K562 (cell line): ENCODE measurements around the gene PTCH2. TPM values are rescaled to one million over a fixed set of nuclear protein-coding genes. Genes with fewer than 3 reads are reported as not detected.

Experiments
- BRCA1 ChIP-seq, 2 experiments: fragments of 450-650 bp in 1 of 2; sonication (generic) in 1 of 2; formaldehyde crosslinking in 1 of 2; IDR thresholded peaks; 2 replicates each; pipeline versions ENCODE4 v1.5.0 to v1.6.1; 2017 to 2020; ENCODE audit warnings: mild to moderate bottlenecking in 1 of 2, missing genetic modification reagents in 1 of 2
- CC2D1A ChIP-seq: fragments of 450-650 bp; IDR thresholded peaks from 2 replicates; pipeline ENCODE4 v1.6.1; 2017; ENCODE audit warnings: mild to moderate bottlenecking
- FIP1L1 ChIP-seq: fragments of 200-400 bp; formaldehyde crosslinking; IDR thresholded peaks from 2 replicates; pipeline ENCODE4 v1.6.1; 2018; ENCODE audit warnings: mild to moderate bottlenecking, low read depth, low read length; ENCODE audit not compliant: poor library complexity, severe bottlenecking
- GABPB1 ChIP-seq: sonication (generic); formaldehyde crosslinking; IDR thresholded peaks from 2 replicates; pipeline ENCODE4 v1.8.0; 2022; ENCODE audit warnings: mild to moderate bottlenecking, missing genetic modification reagents
- HMG20B ChIP-seq: fragments of 250-450 bp; sonication (Bioruptor Pico); IDR thresholded peaks from 2 replicates; pipeline ENCODE4 v1.5.0; 2021; ENCODE audit warnings: mild to moderate bottlenecking
- MED1 ChIP-seq: sonication (generic); formaldehyde crosslinking; IDR thresholded peaks from 2 replicates; pipeline ENCODE4 v1.8.1; 2023; ENCODE audit warnings: missing genetic modification reagents, borderline replicate concordance
- NCOA4 ChIP-seq: fragments of 450-650 bp; IDR thresholded peaks from 2 replicates; pipeline ENCODE4 v1.6.1; 2018; ENCODE audit warnings: mild to moderate bottlenecking; ENCODE audit not compliant: partially characterized antibody
- POLR2A ChIP-seq: fragments of 450-650 bp; conservative IDR thresholded peaks from 2 replicates; pipeline ENCODE4 v1.6.1; 2016
- RBFOX2 ChIP-seq: fragments of 200-400 bp; formaldehyde crosslinking; IDR thresholded peaks from 2 replicates; pipeline ENCODE4 v1.6.1; 2017; ENCODE audit warnings: low read depth, mild to moderate bottlenecking, low read length, moderate library complexity
- RHOXF2B ChIP-seq: fragments of 250-450 bp; sonication (Bioruptor Pico); conservative IDR thresholded peaks from 2 replicates; pipeline ENCODE4 v1.5.1; 2021
- SPI1 ChIP-seq: IDR thresholded peaks from 2 replicates; pipeline ENCODE4 v1.6.1; 2011; ENCODE audit warnings: low read depth, low read length, control low read depth, borderline replicate concordance
- YBX1 ChIP-seq: fragments of 450-650 bp; IDR thresholded peaks from 2 replicates; pipeline ENCODE4 v1.7.1; 2016; ENCODE audit warnings: mild to moderate bottlenecking
- ZNF311 ChIP-seq: fragments of 250-450 bp; sonication (Bioruptor Pico); IDR thresholded peaks from 2 replicates; pipeline ENCODE4 v1.4.0; 2020; ENCODE audit warnings: mild to moderate bottlenecking, moderate library complexity
- ZNF707 ChIP-seq: fragments of 250-450 bp; sonication (Bioruptor Pico); conservative IDR thresholded peaks from 2 replicates; pipeline ENCODE4 v1.8.0; 2022; ENCODE audit warnings: inconsistent platforms, mild to moderate bottlenecking, moderate library complexity
- ZNF717 ChIP-seq: fragments of 250-450 bp; sonication (Bioruptor Pico); IDR thresholded peaks from 2 replicates; pipeline ENCODE4 v1.5.0; 2021
- ZNF785 ChIP-seq: fragments of 250-450 bp; sonication (Bioruptor Pico); IDR thresholded peaks from 2 replicates; pipeline ENCODE4 v1.4.0; 2020; ENCODE audit warnings: mild to moderate bottlenecking
- ZNF79 ChIP-seq: fragments of 250-450 bp; sonication (Bioruptor Pico); IDR thresholded peaks from 2 replicates; pipeline ENCODE4 v1.4.0; 2020; ENCODE audit warnings: low read depth, mild to moderate bottlenecking, moderate library complexity
- polyA plus RNA-seq, 8 experiments: library from polyadenylated mRNA; depleted of rRNA in 4 of 8; stranded (reverse) in 5 of 8; unstranded in 3 of 8; fragments of >200 nt; fragmentation: Nextera tagmentation in 2 of 8; fragmentation: Illumina TruSeq in 1 of 8; extraction: Ambion mirVana in 2 of 8; extraction: Trizol in 1 of 8; gene quantifications; 2 replicates each; pipeline versions ENCODE4 v1.2.1 to v1.2.3, GENCODE V29; 2011 to 2014; ENCODE audit warnings: inconsistent platforms in 1 of 8, missing spikeins in 1 of 8
- total RNA-seq, 7 experiments: library from RNA; depleted of rRNA in 6 of 7; stranded (reverse); fragments of >200 nt in 6 of 7; fragmentation: Illumina TruSeq in 2 of 7; extraction: Trizol in 2 of 7; gene quantifications; 2 replicates each; pipeline versions ENCODE4 v1.2.1 to v1.2.3, GENCODE V29; 2011 to 2021; ENCODE audit warnings: low replicate concordance in 1 of 7
- TF ChIP-seq, protein P1 (sequence below), 2 experiments: fragments of 450-650 bp; IDR thresholded peaks; 2 replicates each; pipeline ENCODE4 v1.6.1; 2016
- TF ChIP-seq, protein P2 (sequence below): fragments of 250-450 bp; sonication (Bioruptor Pico); IDR thresholded peaks from 2 replicates; pipeline ENCODE4 v1.8.0; 2021; ENCODE audit warnings: moderate library complexity, mild to moderate bottlenecking, inconsistent platforms
- TF ChIP-seq, protein P3 (sequence below): fragments of 250-450 bp; sonication (Bioruptor Pico); IDR thresholded peaks from 2 replicates; pipeline ENCODE4 v1.4.0; 2020; ENCODE audit warnings: mild to moderate bottlenecking
- TF ChIP-seq, protein P4 (sequence below): fragments of 250-450 bp; sonication (Bioruptor Pico); IDR thresholded peaks from 2 replicates; pipeline ENCODE4 v1.4.0; 2020; ENCODE audit warnings: mild to moderate bottlenecking, moderate library complexity
- TF ChIP-seq, protein P5 (sequence below): fragments of 450-650 bp; formaldehyde crosslinking; IDR thresholded peaks from 2 replicates; pipeline ENCODE4 v1.4.0; 2020; ENCODE audit warnings: mild to moderate bottlenecking

Gene PTCH2
- total and polyA plus RNA-seq, 9 of the 15 experiments (the other 6 are each of a cell fraction or from before 2014, with no cell fraction given) = 0.15 to 27.3 (median 0.48) TPM; not detected in 1

DNA sequence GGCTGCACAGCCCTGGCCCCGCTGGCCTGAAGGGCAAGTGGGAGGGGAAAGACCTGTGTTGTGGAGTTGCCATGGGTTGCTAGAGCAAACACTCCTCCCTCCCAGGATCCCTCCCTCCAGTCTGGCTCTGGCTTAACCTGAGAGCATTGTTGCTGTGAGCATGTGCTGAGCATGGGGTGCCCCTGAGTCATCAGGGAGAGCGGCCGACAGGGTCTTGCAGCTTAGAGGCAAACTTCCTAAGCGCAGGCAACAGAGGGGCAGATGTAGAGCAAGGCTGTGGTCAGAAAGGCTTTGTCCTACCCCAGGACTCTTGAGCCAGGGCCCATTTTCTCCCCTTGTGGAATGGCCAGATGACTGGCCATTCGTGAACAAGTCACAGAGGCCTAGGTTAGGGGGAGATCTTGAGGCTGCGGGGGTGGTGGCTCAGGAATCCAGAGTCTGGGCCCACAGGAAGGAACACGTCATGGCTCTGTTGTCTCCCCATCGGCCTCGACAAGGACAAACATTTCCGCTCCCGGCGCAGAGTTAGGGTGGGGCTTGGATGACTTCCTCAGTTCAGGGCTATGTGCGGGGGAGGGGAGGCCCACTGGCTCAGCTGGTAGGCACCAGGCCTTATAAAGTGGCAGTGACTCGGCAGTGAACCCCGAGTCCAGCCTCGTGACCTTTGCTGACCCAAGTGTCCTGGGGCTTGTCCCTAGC is 35.5 kb downstream of the PTCH2 start (continued):
- TF ChIP-seq, protein P1, sequence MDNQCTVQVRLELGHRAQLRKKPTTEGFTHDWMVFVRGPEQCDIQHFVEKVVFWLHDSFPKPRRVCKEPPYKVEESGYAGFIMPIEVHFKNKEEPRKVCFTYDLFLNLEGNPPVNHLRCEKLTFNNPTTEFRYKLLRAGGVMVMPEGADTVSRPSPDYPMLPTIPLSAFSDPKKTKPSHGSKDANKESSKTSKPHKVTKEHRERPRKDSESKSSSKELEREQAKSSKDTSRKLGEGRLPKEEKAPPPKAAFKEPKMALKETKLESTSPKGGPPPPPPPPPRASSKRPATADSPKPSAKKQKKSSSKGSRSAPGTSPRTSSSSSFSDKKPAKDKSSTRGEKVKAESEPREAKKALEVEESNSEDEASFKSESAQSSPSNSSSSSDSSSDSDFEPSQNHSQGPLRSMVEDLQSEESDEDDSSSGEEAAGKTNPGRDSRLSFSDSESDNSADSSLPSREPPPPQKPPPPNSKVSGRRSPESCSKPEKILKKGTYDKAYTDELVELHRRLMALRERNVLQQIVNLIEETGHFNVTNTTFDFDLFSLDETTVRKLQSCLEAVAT (IDR thresholded peaks at IDR 0.05) = peak; percentile 53 to 78; a peak in 2 of 4 replicates
- TF ChIP-seq ZNF707 (CRISPR knock-in tag) (0 out of 2 replicates have a peak, but pooled peaks have one; percentile 39), SPI1 (peak; percentile 94), GABPB1 (CRISPR knock-in tag) (peak; percentile 90), POLR2A (peak; percentile 88), ZNF717 (no peak), BRCA1 (IDR thresholded peaks at IDR 0.05) (no peak), BRCA1 (CRISPR knock-in tag; IDR thresholded peaks at IDR 0.05) (no peak), FIP1L1 (no peak), RHOXF2B (CRISPR knock-in tag) (peak; percentile 88), RBFOX2 (peak; percentile 77), ZNF79 (CRISPR knock-in tag) (peak; percentile 55), YBX1 (no peak), ZNF785 (CRISPR knock-in tag) (no peak), MED1 (no peak), CC2D1A (0 out of 2 replicates have a peak, but pooled peaks have one; percentile 33), HMG20B (CRISPR knock-in tag) (no peak), ZNF311 (peak; percentile 84; the same call in 1 of the 2 replicates), NCOA4 (no peak)
- TF ChIP-seq, protein P2, sequence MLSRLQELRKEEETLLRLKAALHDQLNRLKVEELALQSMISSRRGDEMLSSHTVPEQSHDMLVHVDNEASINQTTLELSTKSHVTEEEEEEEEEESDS (CRISPR knock-in tag) = no peak
- TF ChIP-seq, protein P3, sequence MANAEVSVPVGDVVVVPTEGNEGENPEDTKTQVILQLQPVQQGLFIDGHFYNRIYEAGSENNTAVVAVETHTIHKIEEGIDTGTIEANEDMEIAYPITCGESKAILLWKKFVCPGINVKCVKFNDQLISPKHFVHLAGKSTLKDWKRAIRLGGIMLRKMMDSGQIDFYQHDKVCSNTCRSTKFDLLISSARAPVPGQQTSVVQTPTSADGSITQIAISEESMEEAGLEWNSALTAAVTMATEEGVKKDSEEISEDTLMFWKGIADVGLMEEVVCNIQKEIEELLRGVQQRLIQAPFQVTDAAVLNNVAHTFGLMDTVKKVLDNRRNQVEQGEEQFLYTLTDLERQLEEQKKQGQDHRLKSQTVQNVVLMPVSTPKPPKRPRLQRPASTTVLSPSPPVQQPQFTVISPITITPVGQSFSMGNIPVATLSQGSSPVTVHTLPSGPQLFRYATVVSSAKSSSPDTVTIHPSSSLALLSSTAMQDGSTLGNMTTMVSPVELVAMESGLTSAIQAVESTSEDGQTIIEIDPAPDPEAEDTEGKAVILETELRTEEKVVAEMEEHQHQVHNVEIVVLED = peak; percentile 39; the same call in 1 of the 2 replicates
- TF ChIP-seq, protein P4, sequence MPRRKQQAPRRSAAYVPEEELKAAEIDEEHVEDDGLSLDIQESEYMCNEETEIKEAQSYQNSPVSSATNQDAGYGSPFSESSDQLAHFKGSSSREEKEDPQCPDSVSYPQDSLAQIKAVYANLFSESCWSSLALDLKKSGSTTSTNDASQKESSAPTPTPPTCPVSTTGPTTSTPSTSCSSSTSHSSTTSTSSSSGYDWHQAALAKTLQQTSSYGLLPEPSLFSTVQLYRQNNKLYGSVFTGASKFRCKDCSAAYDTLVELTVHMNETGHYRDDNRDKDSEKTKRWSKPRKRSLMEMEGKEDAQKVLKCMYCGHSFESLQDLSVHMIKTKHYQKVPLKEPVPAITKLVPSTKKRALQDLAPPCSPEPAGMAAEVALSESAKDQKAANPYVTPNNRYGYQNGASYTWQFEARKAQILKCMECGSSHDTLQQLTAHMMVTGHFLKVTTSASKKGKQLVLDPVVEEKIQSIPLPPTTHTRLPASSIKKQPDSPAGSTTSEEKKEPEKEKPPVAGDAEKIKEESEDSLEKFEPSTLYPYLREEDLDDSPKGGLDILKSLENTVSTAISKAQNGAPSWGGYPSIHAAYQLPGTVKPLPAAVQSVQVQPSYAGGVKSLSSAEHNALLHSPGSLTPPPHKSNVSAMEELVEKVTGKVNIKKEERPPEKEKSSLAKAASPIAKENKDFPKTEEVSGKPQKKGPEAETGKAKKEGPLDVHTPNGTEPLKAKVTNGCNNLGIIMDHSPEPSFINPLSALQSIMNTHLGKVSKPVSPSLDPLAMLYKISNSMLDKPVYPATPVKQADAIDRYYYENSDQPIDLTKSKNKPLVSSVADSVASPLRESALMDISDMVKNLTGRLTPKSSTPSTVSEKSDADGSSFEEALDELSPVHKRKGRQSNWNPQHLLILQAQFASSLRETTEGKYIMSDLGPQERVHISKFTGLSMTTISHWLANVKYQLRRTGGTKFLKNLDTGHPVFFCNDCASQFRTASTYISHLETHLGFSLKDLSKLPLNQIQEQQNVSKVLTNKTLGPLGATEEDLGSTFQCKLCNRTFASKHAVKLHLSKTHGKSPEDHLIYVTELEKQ (CRISPR knock-in tag) = peak; percentile 66
- TF ChIP-seq, protein P5, sequence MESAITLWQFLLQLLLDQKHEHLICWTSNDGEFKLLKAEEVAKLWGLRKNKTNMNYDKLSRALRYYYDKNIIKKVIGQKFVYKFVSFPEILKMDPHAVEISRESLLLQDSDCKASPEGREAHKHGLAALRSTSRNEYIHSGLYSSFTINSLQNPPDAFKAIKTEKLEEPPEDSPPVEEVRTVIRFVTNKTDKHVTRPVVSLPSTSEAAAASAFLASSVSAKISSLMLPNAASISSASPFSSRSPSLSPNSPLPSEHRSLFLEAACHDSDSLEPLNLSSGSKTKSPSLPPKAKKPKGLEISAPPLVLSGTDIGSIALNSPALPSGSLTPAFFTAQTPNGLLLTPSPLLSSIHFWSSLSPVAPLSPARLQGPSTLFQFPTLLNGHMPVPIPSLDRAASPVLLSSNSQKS (CRISPR knock-in tag) = peak; percentile 18; the same call in 1 of the 2 replicates
